GM21423 (cell line): Measurements from ENCODE around the gene CFAP221.

Experiments used
- ATAC-seq: cut with Tn5 transposase; IDR thresholded peaks from one replicate; pipeline ENCODE4 v1.9.1; 2021; ENCODE audit warnings: mild to moderate bottlenecking, moderate library complexity; ENCODE audit not compliant: unreplicated experiment

The CFAP221 gene

GRCh38 chr2:119544075-119544938, at the start of gene CFAP221:
TSS of gene CFAP221 (plus strand) at chr2:119544449. CDS start at chr2:119546132, 1,683 bp downstream.
- ATAC-seq, result peak; percentile 75

GRCh38 chr2:119495948-119496347, 48.3 kb upstream of the CFAP221 start:
- no peak for ATAC-seq

GRCh38 chr2:119496682-119497081, 47.6 kb upstream of the CFAP221 start:
- no peak for ATAC-seq

- ATAC-seq, result no peak
Observed at GRCh38 chr2:119508756-119509155, 35.5 kb upstream of the CFAP221 start.

GRCh38 chr2:119511989-119512388, 32.3 kb upstream of the CFAP221 start:
- no peak for ATAC-seq

GRCh38 chr2:119512946-119513345, 31.3 kb upstream of the CFAP221 start:
- ATAC-seq, result no peak

- no peak for ATAC-seq
Observed at GRCh38 chr2:119513832-119514231, 30.4 kb upstream of the CFAP221 start.

- no peak for ATAC-seq
Observed at GRCh38 chr2:119516121-119516520, 28.1 kb upstream of the CFAP221 start.

- ATAC-seq, result peak; percentile 93
Observed at GRCh38 chr2:119517433-119517832, 26.8 kb upstream of the CFAP221 start.

GRCh38 chr2:119518401-119519056, 25.7 kb upstream of the CFAP221 start:
- no peak for ATAC-seq

GRCh38 chr2:119519057-119519408, 25.2 kb upstream of the CFAP221 start:
- ATAC-seq, result no peak

- no peak for ATAC-seq
Observed at GRCh38 chr2:119520696-119521432, 23.4 kb upstream of the CFAP221 start.

- ATAC-seq, result no peak
Observed at GRCh38 chr2:119521433-119522050, 22.7 kb upstream of the CFAP221 start.

- no peak for ATAC-seq
Observed at GRCh38 chr2:119522671-119523070, 21.6 kb upstream of the CFAP221 start.

- no peak for ATAC-seq
Observed at GRCh38 chr2:119523383-119523951, 20.8 kb upstream of the CFAP221 start.

GRCh38 chr2:119523952-119524694, 20.1 kb upstream of the CFAP221 start, which contains the start of gene SCTR:
TSS of gene SCTR (minus strand) at chr2:119524483. CDS start at chr2:119524226, 257 bp downstream.
- no peak for ATAC-seq

GRCh38 chr2:119525614-119526013, 18.6 kb upstream of the CFAP221 start:
- no peak for ATAC-seq

- no peak for ATAC-seq
Observed at GRCh38 chr2:119527999-119528398, 16.2 kb upstream of the CFAP221 start.

GRCh38 chr2:119531292-119531691, 13.0 kb upstream of the CFAP221 start:
- ATAC-seq, result no peak

GRCh38 chr2:119533560-119533959, 10.7 kb upstream of the CFAP221 start:
- ATAC-seq, result no peak
